Measurements from ENCODE around the gene MYH15. TPM values are rescaled to one million over a fixed set of nuclear protein-coding genes. Genes with fewer than 3 reads are reported as not detected.

Gene MYH15
- total RNA-seq, 6 donors from 2014 or later: 0.20 to 7.3 (median 0.93) TPM

DNA sequence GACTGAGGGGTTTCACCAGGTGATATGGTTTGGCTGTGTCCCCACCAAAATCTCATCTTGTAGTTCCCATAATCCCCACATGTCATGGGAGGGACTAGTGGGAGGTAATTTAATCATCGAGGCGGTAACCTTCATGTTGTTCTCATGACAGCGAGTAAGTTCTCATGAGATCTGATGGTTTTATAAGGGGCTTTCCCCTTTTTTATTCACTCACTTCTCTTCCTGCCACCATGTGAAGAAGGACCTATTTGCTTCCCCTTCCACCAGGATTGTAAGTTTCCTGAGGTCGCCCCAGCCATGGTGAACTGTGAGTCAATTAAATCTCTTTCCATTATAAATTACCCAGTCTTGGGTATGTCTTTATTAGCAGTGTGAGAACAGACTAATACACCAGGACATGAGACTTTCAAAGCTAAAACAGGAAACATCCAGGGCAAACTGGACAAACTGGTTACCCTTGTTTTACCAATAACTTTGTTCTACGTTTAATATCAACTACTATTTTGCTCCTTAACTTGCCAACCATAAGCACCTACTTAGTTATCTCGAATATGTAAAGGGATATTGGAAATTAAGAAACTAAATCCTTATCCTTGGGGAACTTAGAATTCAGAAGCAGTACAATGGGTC, 98.2 kb downstream of the MYH15 start:
- Histone ChIP-seq H3K4me3 (no peak overlapping the region), H3K27me3 (no peaks in the 10 kb centered on the region), H3K9me3 (no peaks in the 10 kb centered on the region), H3K27ac (peak overlapping the region in 2 of 4 donors; percentile 11 to 42), H3K4me1 (peaks cover 0 to 29% (median 26%) of the 10 kb centered on the region in 4 donors), H3K36me3 (no peaks in the 10 kb centered on the region)
- no peak for ATAC-seq (ENCODE audit: low FRiP score in 2 of 2)
- 87 to 90% methylated on average over 6 of the region's 6 CpGs for WGBS, 2 donors
- no peak for DNase-seq
- TF ChIP-seq POLR2AphosphoS5 (IDR thresholded peaks at IDR 0.05) (no peak), POLR2A (IDR thresholded peaks at IDR 0.05) (no peak)
- TF ChIP-seq, protein P1, sequence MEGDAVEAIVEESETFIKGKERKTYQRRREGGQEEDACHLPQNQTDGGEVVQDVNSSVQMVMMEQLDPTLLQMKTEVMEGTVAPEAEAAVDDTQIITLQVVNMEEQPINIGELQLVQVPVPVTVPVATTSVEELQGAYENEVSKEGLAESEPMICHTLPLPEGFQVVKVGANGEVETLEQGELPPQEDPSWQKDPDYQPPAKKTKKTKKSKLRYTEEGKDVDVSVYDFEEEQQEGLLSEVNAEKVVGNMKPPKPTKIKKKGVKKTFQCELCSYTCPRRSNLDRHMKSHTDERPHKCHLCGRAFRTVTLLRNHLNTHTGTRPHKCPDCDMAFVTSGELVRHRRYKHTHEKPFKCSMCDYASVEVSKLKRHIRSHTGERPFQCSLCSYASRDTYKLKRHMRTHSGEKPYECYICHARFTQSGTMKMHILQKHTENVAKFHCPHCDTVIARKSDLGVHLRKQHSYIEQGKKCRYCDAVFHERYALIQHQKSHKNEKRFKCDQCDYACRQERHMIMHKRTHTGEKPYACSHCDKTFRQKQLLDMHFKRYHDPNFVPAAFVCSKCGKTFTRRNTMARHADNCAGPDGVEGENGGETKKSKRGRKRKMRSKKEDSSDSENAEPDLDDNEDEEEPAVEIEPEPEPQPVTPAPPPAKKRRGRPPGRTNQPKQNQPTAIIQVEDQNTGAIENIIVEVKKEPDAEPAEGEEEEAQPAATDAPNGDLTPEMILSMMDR (IDR thresholded peaks at IDR 0.05): no peak

DNA sequence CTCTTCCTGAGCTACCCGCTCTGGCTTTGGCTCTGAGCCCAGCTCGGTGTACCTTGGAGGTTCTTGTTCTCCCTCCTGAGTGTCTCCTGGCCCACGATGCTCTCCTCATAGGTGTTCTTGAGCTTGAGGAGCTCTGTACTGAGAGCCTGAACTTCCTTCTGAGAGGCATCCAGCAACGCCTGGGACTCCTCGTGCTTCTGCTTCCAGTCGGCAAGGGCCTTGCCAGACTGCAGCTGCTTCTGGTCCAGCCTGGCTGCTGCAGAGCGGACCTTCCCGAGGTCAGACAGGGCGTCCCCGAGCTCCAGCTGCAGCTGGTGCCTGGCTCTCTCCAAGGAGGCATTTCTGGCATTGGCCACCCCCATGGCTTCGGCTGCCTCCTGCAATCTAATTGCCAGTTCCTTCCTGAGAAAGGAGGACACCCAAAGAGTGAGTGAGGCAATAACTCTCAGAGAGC, 99.8 kb downstream of the MYH15 start:
- peak overlapping the region in 2 of 4 donors; percentile 42 to 77 for H3K27ac ChIP-seq
- H3K4me3 ChIP-seq: no peak overlapping the region
- 47 to 70% methylated on average over 4 to 11 of the region's 11 CpGs for WGBS, 2 donors
- peaks cover 0 to 38% (median 30%) of the 10 kb centered on the region in 4 donors for H3K4me1 ChIP-seq
- no peaks in the 10 kb centered on the region for H3K9me3 ChIP-seq
- ATAC-seq (ENCODE audit: low FRiP score in 2 of 2) (peak; percentile 49 to 79), DNase-seq (peak; percentile 64 to 93)
- no peaks in the 10 kb centered on the region for H3K27me3 ChIP-seq
- H3K36me3 ChIP-seq: no peaks in the 10 kb centered on the region
- TF ChIP-seq, protein P1 (IDR thresholded peaks at IDR 0.05): no peak
- peak in 1 of 4 donors; percentile 57 for TF ChIP-seq POLR2A (IDR thresholded peaks at IDR 0.05)
- TF ChIP-seq EP300 (IDR thresholded peaks at IDR 0.05): peak in 2 of 4 donors; percentile 41 to 94
- TF ChIP-seq POLR2AphosphoS5 (IDR thresholded peaks at IDR 0.05): peak; percentile 50 to 71

DNA sequence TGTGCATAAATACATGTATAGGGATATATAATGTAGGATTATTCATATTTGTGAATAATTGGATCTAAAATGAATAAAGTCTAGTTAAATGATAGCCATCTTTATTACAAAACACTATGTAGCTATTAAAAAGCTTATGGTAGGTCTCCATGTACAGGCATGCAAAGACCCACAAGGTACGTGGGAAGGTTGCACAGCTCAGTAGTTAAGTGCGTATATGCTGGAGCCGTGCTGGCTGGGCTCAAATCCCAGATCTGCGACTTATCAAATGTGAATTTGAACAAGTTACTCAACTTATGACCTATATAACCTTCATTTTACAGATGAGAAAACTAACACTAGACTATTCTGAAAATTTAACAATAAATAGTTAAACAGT, 100.6 kb downstream of the MYH15 start:
- H3K9me3 ChIP-seq: no peaks in the 10 kb centered on the region
- DNase-seq (no peak), ATAC-seq (ENCODE audit: low FRiP score in 2 of 2) (no peak)
- no peak overlapping the region for H3K4me3 ChIP-seq
- H3K27ac ChIP-seq: peak overlapping the region; percentile 19 to 77 (median 32)
- TF ChIP-seq EP300 (IDR thresholded peaks at IDR 0.05): no peak
- H3K27me3 ChIP-seq: no peaks in the 10 kb centered on the region
- H3K4me1 ChIP-seq: peaks cover 0 to 38% (median 30%) of the 10 kb centered on the region in 4 donors
- WGBS, 2 donors: 76 to 80% methylated on average over 4 of the region's 4 CpGs
- H3K36me3 ChIP-seq: no peaks in the 10 kb centered on the region

DNA sequence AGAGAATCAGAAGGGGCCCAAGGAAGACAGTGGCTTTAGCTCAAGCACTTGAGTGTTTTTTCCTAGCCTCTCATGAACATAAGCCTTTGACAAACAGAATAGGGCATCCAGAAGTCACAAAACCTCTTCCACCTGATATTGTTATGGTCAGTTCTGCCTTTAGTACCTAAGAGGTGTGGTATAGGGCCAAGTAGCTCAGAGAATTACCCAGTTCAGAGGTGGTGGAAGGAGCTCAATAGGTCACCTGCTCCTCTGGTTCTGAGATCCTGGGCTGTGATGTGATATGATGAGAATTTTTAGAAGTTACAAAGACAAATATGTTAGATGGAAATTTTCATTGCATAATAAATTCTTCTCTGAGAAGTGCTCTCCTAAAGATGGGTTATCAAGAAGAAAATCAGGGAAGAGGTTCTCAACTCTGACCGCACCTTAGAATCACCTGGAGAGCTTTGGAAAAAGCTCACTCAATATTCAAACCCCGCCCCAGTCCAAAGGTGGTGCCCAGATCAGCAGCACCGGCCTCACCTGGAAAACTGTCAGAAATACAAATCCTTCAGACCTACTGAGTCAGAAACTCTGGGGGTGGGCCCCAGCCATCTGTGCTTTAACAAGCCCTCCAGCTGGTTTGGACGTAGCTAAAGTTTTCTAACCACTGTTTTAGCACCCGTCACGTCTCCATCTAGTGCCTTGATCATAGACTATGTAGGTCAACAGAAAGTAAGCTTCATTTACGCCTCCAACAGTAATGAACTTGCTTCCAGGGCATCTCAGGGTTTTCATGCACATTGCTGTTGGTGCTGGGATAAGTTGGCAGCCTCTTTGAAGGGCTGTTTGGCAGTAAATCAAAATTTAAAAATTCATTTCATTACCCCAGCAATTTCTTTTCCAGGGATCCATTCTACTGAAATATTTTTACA, 101.3 kb downstream of the MYH15 start:
- TF ChIP-seq POLR2A (IDR thresholded peaks at IDR 0.05) (peak in 1 of 4 donors; percentile 28), EP300 (IDR thresholded peaks at IDR 0.05) (peak in 2 of 4 donors; percentile 42 to 57), POLR2AphosphoS5 (IDR thresholded peaks at IDR 0.05) (no peak)
- H3K9me3 ChIP-seq: no peaks in the 10 kb centered on the region
- H3K27me3 ChIP-seq: no peaks in the 10 kb centered on the region
- 74 to 79% methylated on average over 6 to 7 of the region's 7 CpGs for WGBS, 2 donors
- ATAC-seq (ENCODE audit: low FRiP score in 2 of 2): peak; percentile 37 to 61
- H3K4me1 ChIP-seq: peaks cover 0 to 38% (median 30%) of the 10 kb centered on the region in 4 donors
- no peak overlapping the region for H3K4me3 ChIP-seq
- H3K36me3 ChIP-seq: no peaks in the 10 kb centered on the region
- DNase-seq: peak in 1 of 2 donors; percentile 67
- peak overlapping the region in 3 of 4 donors; percentile 30 to 77 (median 65) for H3K27ac ChIP-seq

DNA sequence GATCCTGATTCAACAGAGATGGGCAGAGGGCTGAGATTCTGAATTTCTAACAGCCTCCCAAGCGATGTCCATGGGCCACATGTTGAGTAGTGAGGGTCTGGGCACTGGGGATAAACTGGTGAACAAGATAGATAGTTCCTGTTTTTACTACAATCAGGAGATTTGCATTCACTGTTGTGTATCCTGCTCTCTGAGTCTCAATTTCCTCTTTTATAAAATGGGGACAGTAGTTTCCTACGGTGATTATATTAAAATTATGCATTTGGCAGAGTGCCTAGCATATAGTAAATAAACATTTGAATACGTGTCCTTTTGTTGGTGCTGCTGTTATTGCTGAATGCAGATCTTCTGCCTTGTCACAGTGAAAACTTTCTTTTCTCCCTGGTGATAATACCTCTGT, 102.5 kb downstream of the MYH15 start:
- no peak for TF ChIP-seq EP300 (IDR thresholded peaks at IDR 0.05)
- no peak for TF ChIP-seq POLR2A (IDR thresholded peaks at IDR 0.05)
- no peak for TF ChIP-seq POLR2AphosphoS5 (IDR thresholded peaks at IDR 0.05)
- TF ChIP-seq, protein P1 (IDR thresholded peaks at IDR 0.05): no peak
- ATAC-seq (ENCODE audit: low FRiP score in 2 of 2) (no peak), DNase-seq (no peak)
- H3K36me3 ChIP-seq: no peaks in the 10 kb centered on the region
- H3K27me3 ChIP-seq: no peaks in the 10 kb centered on the region
- 26 to 43% methylated on average over 3 of the region's 3 CpGs for WGBS, 2 donors
- H3K4me3 ChIP-seq: no peak overlapping the region
- peak overlapping the region in 3 of 4 donors; percentile 27 to 73 (median 29) for H3K27ac ChIP-seq
- no peaks in the 10 kb centered on the region for H3K9me3 ChIP-seq
- peaks cover 0 to 38% (median 30%) of the 10 kb centered on the region in 4 donors for H3K4me1 ChIP-seq

All from upper lobe of left lung (tissue), 6 donors.